ENCODE results near the gene ALX3.

The ALX3 gene

GRCh38 chr1:110060034-110060661 is 10.3 kb downstream of the ALX3 start:
- ChIA-PET CTCF (interaction anchor here (0.6 to 5.5 kb wide), 45 partner anchors 8 to 782 kb away, joined by 3 to 48 read pairs (median 4); partner anchors contain the start of genes ALX3 and STRIP1), POLR2A (interaction anchor here (0.7 kb wide), 1 partner anchor 116 kb away, joined by 3 read pairs; no protein-coding TSS in a partner anchor)
- no peak for TF ChIP-seq ZNF175 (tag by site-specific recombination; IDR thresholded peaks at IDR 0.05)
- 0 out of 2 replicates have a peak, but pooled peaks have one; percentile 3 for TF ChIP-seq ZNF654 (tag by site-specific recombination; IDR thresholded peaks at IDR 0.05; ENCODE audit: low read depth)
- TF ChIP-seq, protein P1, sequence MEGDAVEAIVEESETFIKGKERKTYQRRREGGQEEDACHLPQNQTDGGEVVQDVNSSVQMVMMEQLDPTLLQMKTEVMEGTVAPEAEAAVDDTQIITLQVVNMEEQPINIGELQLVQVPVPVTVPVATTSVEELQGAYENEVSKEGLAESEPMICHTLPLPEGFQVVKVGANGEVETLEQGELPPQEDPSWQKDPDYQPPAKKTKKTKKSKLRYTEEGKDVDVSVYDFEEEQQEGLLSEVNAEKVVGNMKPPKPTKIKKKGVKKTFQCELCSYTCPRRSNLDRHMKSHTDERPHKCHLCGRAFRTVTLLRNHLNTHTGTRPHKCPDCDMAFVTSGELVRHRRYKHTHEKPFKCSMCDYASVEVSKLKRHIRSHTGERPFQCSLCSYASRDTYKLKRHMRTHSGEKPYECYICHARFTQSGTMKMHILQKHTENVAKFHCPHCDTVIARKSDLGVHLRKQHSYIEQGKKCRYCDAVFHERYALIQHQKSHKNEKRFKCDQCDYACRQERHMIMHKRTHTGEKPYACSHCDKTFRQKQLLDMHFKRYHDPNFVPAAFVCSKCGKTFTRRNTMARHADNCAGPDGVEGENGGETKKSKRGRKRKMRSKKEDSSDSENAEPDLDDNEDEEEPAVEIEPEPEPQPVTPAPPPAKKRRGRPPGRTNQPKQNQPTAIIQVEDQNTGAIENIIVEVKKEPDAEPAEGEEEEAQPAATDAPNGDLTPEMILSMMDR (tag by site-specific recombination; IDR thresholded peaks at IDR 0.05), result peak; percentile 71
- Histone ChIP-seq H3K4me1 (ENCODE audit: control insufficient read depth, insufficient read depth, low read length) (no peaks in the 10 kb centered on the region), H3K27ac (ENCODE audit: extremely low read depth, low read depth, low read length) (no peak overlapping the region), H3K4me3 (ENCODE audit: low read depth, low read length) (no peak overlapping the region), H3K36me3 (ENCODE audit: control insufficient read depth in 2 of 2, insufficient read depth in 1 of 2, low read length in 2 of 2) (peaks cover 0 to 80% of the 10 kb centered on the region in 2 experiments; a peak in 2 of 3 replicates), H3K9me3 (ENCODE audit: control insufficient read depth, insufficient read depth, low read depth, low read length) (no peaks in the 10 kb centered on the region)

GRCh38 chr1:110059133-110059863 is 11.2 kb downstream of the ALX3 start:
- peaks cover 0 to 89% of the 10 kb centered on the region in 2 experiments; a peak in 2 of 3 replicates for H3K36me3 ChIP-seq (ENCODE audit: control insufficient read depth in 2 of 2, insufficient read depth in 1 of 2, low read length in 2 of 2)
- no peak overlapping the region for H3K27ac ChIP-seq (ENCODE audit: extremely low read depth, low read depth, low read length)
- ChIA-PET POLR2A (interaction anchor here (0.6 to 0.7 kb wide), 2 partner anchors 39 to 117 kb away, joined by 3 read pairs; no protein-coding TSS in a partner anchor), CTCF (interaction anchor here (0.6 to 5.5 kb wide), 30 partner anchors 7 to 781 kb away, joined by 3 to 48 read pairs (median 6); partner anchors contain the start of genes ALX3 and STRIP1)
- TF ChIP-seq EGR2 (tag by site-specific recombination; IDR thresholded peaks at IDR 0.05; ENCODE audit: low read depth) (peak; percentile 35; the same call in 1 of the 2 replicates), GLI4 (tag by site-specific recombination; IDR thresholded peaks at IDR 0.05) (no peak)
- no peaks in the 10 kb centered on the region for H3K9me3 ChIP-seq (ENCODE audit: control insufficient read depth, insufficient read depth, low read depth, low read length)
- no peak overlapping the region for H3K4me3 ChIP-seq (ENCODE audit: low read depth, low read length)
- no peaks in the 10 kb centered on the region for H3K4me1 ChIP-seq (ENCODE audit: control insufficient read depth, insufficient read depth, low read length)

DNA sequence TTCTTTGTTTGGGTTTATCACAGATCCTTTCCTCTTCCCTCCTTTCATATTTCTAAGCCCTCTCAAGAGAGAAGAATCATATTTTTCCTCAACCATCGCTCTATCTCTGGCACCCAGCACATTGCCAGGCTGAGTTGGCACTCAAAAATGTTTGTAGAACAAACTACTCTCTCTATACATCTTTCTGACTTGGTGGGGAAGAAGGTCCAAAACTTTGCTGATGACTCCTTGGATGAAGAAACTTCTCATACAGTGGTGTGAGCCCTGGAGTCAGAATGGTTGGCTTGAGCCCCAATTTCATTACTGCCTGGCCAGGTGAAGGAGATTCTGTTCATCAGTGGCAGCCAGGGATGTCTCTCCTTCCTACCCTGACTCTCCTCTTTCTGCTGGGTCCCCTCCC is 11.9 kb downstream of the ALX3 start:
- Histone ChIP-seq H3K36me3 (ENCODE audit: control insufficient read depth in 2 of 2, insufficient read depth in 1 of 2, low read length in 2 of 2) (peaks cover 0 to 94% of the 10 kb centered on the region in 2 experiments; a peak in 2 of 3 replicates), H3K27ac (ENCODE audit: extremely low read depth, low read depth, low read length) (no peak overlapping the region), H3K9me3 (ENCODE audit: control insufficient read depth, insufficient read depth, low read depth, low read length) (no peaks in the 10 kb centered on the region), H3K4me1 (ENCODE audit: control insufficient read depth, insufficient read depth, low read length) (no peaks in the 10 kb centered on the region), H3K4me3 (ENCODE audit: low read depth, low read length) (no peak overlapping the region)
- POLR2A ChIA-PET, result interaction anchor here (0.6 kb wide), 1 partner anchor 40 kb away, joined by 3 read pairs; no protein-coding TSS in a partner anchor
- CTCF ChIA-PET, result interaction anchor here (1.0 to 8.6 kb wide), 7 partner anchors 8 to 58 kb away, joined by 4 to 92 read pairs (median 11); partner anchors contain the start of gene ALX3
- TF ChIP-seq ZNF830 (tag by site-specific recombination; IDR thresholded peaks at IDR 0.05; ENCODE audit: low read depth) (no peak), ZNF10 (tag by site-specific recombination; IDR thresholded peaks at IDR 0.05) (0 out of 2 replicates have a peak, but pooled peaks have one; percentile 62)

DNA sequence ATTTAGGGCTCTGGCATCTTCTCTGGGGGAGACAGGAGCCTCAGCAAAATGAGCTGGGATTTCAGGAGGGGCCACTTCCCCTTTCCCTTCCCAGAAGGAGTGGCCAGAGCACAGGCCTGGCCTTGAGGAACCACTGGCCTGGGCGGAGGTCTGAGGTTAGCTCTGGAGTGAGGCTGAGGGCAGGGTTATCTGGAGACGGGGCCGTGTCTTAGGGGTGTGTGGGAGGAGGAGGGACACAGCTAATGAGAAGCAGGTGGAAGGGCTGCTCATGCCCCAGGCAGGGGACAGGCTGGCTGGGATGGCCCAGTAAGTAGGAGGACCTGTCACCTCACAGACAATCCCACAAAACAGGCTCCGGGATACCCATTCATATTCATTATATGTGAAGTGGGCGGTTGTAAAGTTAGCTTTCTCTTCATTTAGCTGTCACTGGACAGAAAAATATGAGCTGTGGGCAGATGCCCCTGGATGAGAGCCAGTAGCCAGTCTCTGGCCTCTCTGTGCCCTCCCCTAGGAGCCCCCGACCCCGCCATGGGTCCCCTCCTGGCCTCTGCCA is 12.4 kb downstream of the ALX3 start:
- H3K4me3 ChIP-seq (ENCODE audit: low read depth, low read length), result no peak overlapping the region

More for the DNA sequence above, 12.4 kb downstream of the ALX3 start:
- Histone ChIP-seq H3K36me3 (ENCODE audit: control insufficient read depth in 2 of 2, insufficient read depth in 1 of 2, low read length in 2 of 2) (peaks cover 0 to 96% of the 10 kb centered on the region in 2 experiments; a peak in 2 of 3 replicates), H3K9me3 (ENCODE audit: control insufficient read depth, insufficient read depth, low read depth, low read length) (no peaks in the 10 kb centered on the region), H3K27ac (ENCODE audit: extremely low read depth, low read depth, low read length) (no peak overlapping the region), H3K4me1 (ENCODE audit: control insufficient read depth, insufficient read depth, low read length) (no peaks in the 10 kb centered on the region)
- CTCF ChIA-PET, result interaction anchor here (1.2 to 8.6 kb wide), 4 partner anchors 9 to 55 kb away, joined by 3 to 92 read pairs (median 10); no protein-coding TSS in a partner anchor
- POLR2A ChIA-PET, result no interaction called here
- TF ChIP-seq EGR2 (tag by site-specific recombination; IDR thresholded peaks at IDR 0.05; ENCODE audit: low read depth), result peak; percentile 90
- no peak for TF ChIP-seq ZNF302 (tag by site-specific recombination; IDR thresholded peaks at IDR 0.05; ENCODE audit: low read depth)
- peak; percentile 91 for TF ChIP-seq ZFHX2 (tag by site-specific recombination; conservative IDR thresholded peaks at IDR 0.05)
- no peak for TF ChIP-seq ZNF664 (tag by site-specific recombination; IDR thresholded peaks at IDR 0.05)
- TF ChIP-seq, protein P1 (tag by site-specific recombination; IDR thresholded peaks at IDR 0.05), result no peak
- peak; percentile 83 for TF ChIP-seq SP7 (tag by site-specific recombination; IDR thresholded peaks at IDR 0.05)
